PC-9 (cell line): ENCODE data around the gene ADGRV1.

Experiments
- CTCF ChIP-seq: fragments of 200-600 bp; sonication (generic); conservative IDR thresholded peaks from 2 replicates; pipeline ENCODE4 v1.6.1; 2017; ENCODE audit warnings: mixed run types, antibody characterized with exemption, mild to moderate bottlenecking, moderate library complexity
- EZH2 ChIP-seq: fragments of 200-600 bp; sonication (generic); IDR thresholded peaks from 2 replicates; pipeline ENCODE4 v1.8.0; 2017; ENCODE audit warnings: antibody characterized with exemption, low read depth

DNA sequence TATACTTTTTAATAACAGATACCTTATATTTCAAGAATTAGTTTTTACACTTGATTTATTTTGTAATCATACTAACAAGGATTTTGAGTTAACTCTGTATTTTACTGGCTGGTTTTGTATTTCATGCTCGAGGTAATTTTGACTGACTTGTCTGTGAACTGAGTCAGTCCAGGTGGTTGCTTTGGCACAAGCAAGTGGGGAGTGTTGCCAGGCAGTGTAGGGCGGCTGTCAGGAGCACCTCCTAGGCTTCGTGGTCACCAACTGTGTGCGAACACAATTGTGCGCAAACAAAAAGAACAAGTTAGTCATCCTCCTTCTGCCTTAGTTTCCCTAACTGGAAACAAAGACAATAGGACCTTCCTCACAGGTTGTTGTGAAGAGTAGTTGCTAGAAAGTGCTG is 286.3 kb downstream of the ADGRV1 start:
- TF ChIP-seq CTCF (no peak), EZH2 (no peak)
